Measurements from ENCODE around the gene PTBP1. TPM values are rescaled to one million over a fixed set of nuclear protein-coding genes. Genes with fewer than 3 reads are reported as not detected.
A peak's percentile ranks its signal among the peaks of the same experiment; 100 is the strongest.

Gene PTBP1
- total RNA-seq, 1 donor from 2014 or later: 217 TPM

Small RNA genes lying within 50 kb of the gene (microRNA-seq; reads per million reads assigned to microRNA genes)
- 3.6 reads per million, percentile 4 among the genes with 10 or more reads in this experiment for gene MIR3187
- not detected for gene MIR4745

Other genes starting within 250 kb of the PTBP1 start
- 246 TPM for gene BSG, start 224.9 kb upstream of the PTBP1 start, total RNA-seq
- gene HCN2, start 207.6 kb upstream of the PTBP1 start, total RNA-seq: 0.27 TPM
- 36.1 TPM for gene POLRMT, start 163.9 kb upstream of the PTBP1 start, total RNA-seq
- 3.2 TPM for gene FGF22, start 157.6 kb upstream of the PTBP1 start, total RNA-seq
- gene RNF126, start 134.2 kb upstream of the PTBP1 start, total RNA-seq: 33.1 TPM
- gene FSTL3, start 121.1 kb upstream of the PTBP1 start, total RNA-seq: 108 TPM
- gene PRSS57, start 102.0 kb upstream of the PTBP1 start, total RNA-seq: not detected
- 130 TPM for gene PALM, start 88.5 kb upstream of the PTBP1 start, total RNA-seq
- gene MISP, start 46.3 kb upstream of the PTBP1 start, total RNA-seq: 0.45 TPM
- gene PLPPR3, start 24.5 kb downstream of the PTBP1 start, total RNA-seq: not detected
- 1.9 TPM for gene AZU1, start 30.4 kb downstream of the PTBP1 start, total RNA-seq
- gene PRTN3, start 43.5 kb downstream of the PTBP1 start, total RNA-seq: 0.71 TPM
- gene ELANE, start 54.9 kb downstream of the PTBP1 start, total RNA-seq: 2.1 TPM
- 405 TPM for gene CFD, start 62.2 kb downstream of the PTBP1 start, total RNA-seq
- 55.7 TPM for gene MED16, start 95.7 kb downstream of the PTBP1 start, total RNA-seq
- not detected for gene RNU6-9, start 96.0 kb downstream of the PTBP1 start, total RNA-seq
- gene R3HDM4, start 115.8 kb downstream of the PTBP1 start, total RNA-seq: 48.9 TPM
- not detected for gene KISS1R, start 119.9 kb downstream of the PTBP1 start, total RNA-seq
- gene ARID3A, start 128.6 kb downstream of the PTBP1 start, total RNA-seq: 13.6 TPM
- gene WDR18, start 186.9 kb downstream of the PTBP1 start, total RNA-seq: 20.3 TPM
- not detected for gene GRIN3B, start 203.0 kb downstream of the PTBP1 start, total RNA-seq
- gene TMEM259, start 223.7 kb downstream of the PTBP1 start, total RNA-seq: 146 TPM
- not detected for gene RNU6-2, start 224.1 kb downstream of the PTBP1 start, total RNA-seq
- 120 TPM for gene CNN2, start 229.2 kb downstream of the PTBP1 start, total RNA-seq
- gene ABCA7, start 242.7 kb downstream of the PTBP1 start, total RNA-seq: 17.3 TPM

All from sciatic nerve (tissue), 1 donor.